ENCODE data around the gene PAPPA. TPM values are rescaled to one million over a fixed set of nuclear protein-coding genes. Genes with fewer than 3 reads are reported as not detected.

The PAPPA gene
- total RNA-seq, 1 experiment from 2014 or later: 0.17 TPM

GRCh38 chr9:116403171-116403570 lies 249.6 kb downstream of the PAPPA start:
- Histone ChIP-seq H3K56ac (ENCODE audit: insufficient read length, low read depth, low read length) (no peak overlapping the region), H3T11ph (ENCODE audit: low read length) (no peak overlapping the region), H4K5ac (ENCODE audit: insufficient read length, low read depth, low read length) (no peak overlapping the region), H2BK5ac (ENCODE audit: insufficient read length, low read length) (no peak overlapping the region), H3K27me3 (ENCODE audit: insufficient read depth, low read length) (peaks cover 1% of the 10 kb centered on the region; the same call in 1 of the 2 replicates), H3K27ac (ENCODE audit: insufficient read length, low read depth, low read length) (no peak overlapping the region), H3K79me2 (ENCODE audit: insufficient read depth, low read length) (no peaks in the 10 kb centered on the region), H3K9ac (ENCODE audit: extremely low read depth, insufficient read length, low read length) (no peak overlapping the region), H3K23ac (ENCODE audit: insufficient read length, low read depth, low read length) (no peak overlapping the region), H3K9me3 (ENCODE audit: control insufficient read depth, low read depth, low read length) (no peaks in the 10 kb centered on the region), H4K20me1 (ENCODE audit: control insufficient read depth, insufficient read depth, insufficient read length) (no peaks in the 10 kb centered on the region), H2BK120ac (ENCODE audit: low read depth, low read length, poor library complexity, severe bottlenecking) (no peak overlapping the region), H3K4me2 (ENCODE audit: insufficient read depth, insufficient read length, low read length) (no peak overlapping the region), H3K4me1 (ENCODE audit: insufficient read depth, low read length) (no peaks in the 10 kb centered on the region), H2AK5ac (ENCODE audit: insufficient read length, low read length) (no peak overlapping the region), H2AFZ (ENCODE audit: low read length) (no peak overlapping the region), H3K14ac (ENCODE audit: insufficient read depth, low read length) (no peak overlapping the region), H4K91ac (ENCODE audit: insufficient read length, low read depth, low read length) (no peak overlapping the region), H2BK15ac (ENCODE audit: low read depth, low read length) (no peak overlapping the region), H2BK12ac (ENCODE audit: insufficient read length, low read depth, low read length) (no peak overlapping the region), H3K4ac (ENCODE audit: low read depth, low read length) (no peak overlapping the region), H3K18ac (ENCODE audit: insufficient read length, low read depth, low read length) (no peak overlapping the region), H3K79me1 (ENCODE audit: insufficient read depth, low read depth, low read length, poor library complexity, severe bottlenecking) (no peaks in the 10 kb centered on the region), H4K8ac (replicated peaks; ENCODE audit: insufficient read length, low read depth, low read length) (no peak overlapping the region), H2BK20ac (ENCODE audit: low read depth, low read length, poor library complexity, severe bottlenecking) (no peak overlapping the region), H3K23me2 (ENCODE audit: insufficient read length, low read depth, low read length, poor library complexity, severe bottlenecking) (no peaks in the 10 kb centered on the region)
- H3K27ac Mint-ChIP-seq: no peak overlapping the region
- no peaks in the 10 kb centered on the region for H3K9me3 Mint-ChIP-seq
- no peak overlapping the region for H3K4me3 Mint-ChIP-seq
- no peak for TF ChIP-seq CTCF (conservative IDR thresholded peaks at IDR 0.05)
- DNase-seq: no peak
- no peaks in the 10 kb centered on the region for H3K27me3 Mint-ChIP-seq (ENCODE audit: low read depth)
- no peaks in the 10 kb centered on the region for H3K36me3 Mint-ChIP-seq (ENCODE audit: insufficient read depth in 1 of 3, low read depth in 3 of 3)
- no peaks in the 10 kb centered on the region for H3K4me1 Mint-ChIP-seq

Data from H9 (cell line).